GM13976 (cell line): ENCODE measurements around the gene MMP21.

Experiments
- DNase-seq: peaks from one replicate; pipeline ENCODE4 v3.0.0; 2012; ENCODE audit warnings: low spot score
- in situ Hi-C: fragments of 300-500 bp; cut with MboI; formaldehyde crosslinking; loops from one replicate; pipeline ENCODE4 v1.12.0; 2022; ENCODE audit warnings: low sequenced_read_pairs, mixed read lengths, inconsistent platforms; ENCODE audit not compliant: unreplicated experiment
- TF ChIP-seq, protein P1 (sequence below): IDR thresholded peaks from 2 replicates; pipeline ENCODE4 v1.5.1; 2012; ENCODE audit warnings: borderline replicate concordance, mild to moderate bottlenecking; ENCODE audit not compliant: insufficient read depth; ENCODE audit errors: extremely low read depth, missing control alignments, control extremely low read depth

MMP21 gene

DNA sequence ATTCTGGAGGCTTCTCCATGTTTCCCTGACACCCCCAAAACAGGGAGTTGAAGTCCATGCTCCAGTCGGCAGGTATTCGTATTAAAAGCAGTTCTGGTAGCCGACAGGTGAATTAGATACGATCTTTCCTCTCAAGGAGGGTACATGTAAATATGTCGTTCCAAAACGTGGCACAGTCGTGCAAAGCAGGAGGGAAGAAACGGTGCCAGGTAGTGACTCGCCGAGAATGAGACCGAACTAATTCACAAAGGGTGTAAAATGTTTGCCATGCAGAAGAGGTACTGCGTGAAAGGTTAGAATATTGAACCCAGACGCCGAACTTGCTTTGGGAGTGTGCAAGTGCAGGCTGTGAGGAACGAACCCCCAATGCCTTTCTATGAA lies 55.6 kb downstream of the MMP21 start:
- TF ChIP-seq, protein P1, sequence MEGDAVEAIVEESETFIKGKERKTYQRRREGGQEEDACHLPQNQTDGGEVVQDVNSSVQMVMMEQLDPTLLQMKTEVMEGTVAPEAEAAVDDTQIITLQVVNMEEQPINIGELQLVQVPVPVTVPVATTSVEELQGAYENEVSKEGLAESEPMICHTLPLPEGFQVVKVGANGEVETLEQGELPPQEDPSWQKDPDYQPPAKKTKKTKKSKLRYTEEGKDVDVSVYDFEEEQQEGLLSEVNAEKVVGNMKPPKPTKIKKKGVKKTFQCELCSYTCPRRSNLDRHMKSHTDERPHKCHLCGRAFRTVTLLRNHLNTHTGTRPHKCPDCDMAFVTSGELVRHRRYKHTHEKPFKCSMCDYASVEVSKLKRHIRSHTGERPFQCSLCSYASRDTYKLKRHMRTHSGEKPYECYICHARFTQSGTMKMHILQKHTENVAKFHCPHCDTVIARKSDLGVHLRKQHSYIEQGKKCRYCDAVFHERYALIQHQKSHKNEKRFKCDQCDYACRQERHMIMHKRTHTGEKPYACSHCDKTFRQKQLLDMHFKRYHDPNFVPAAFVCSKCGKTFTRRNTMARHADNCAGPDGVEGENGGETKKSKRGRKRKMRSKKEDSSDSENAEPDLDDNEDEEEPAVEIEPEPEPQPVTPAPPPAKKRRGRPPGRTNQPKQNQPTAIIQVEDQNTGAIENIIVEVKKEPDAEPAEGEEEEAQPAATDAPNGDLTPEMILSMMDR, result no peak
- no peak for DNase-seq
- in situ Hi-C loops, result no loop called here

DNA sequence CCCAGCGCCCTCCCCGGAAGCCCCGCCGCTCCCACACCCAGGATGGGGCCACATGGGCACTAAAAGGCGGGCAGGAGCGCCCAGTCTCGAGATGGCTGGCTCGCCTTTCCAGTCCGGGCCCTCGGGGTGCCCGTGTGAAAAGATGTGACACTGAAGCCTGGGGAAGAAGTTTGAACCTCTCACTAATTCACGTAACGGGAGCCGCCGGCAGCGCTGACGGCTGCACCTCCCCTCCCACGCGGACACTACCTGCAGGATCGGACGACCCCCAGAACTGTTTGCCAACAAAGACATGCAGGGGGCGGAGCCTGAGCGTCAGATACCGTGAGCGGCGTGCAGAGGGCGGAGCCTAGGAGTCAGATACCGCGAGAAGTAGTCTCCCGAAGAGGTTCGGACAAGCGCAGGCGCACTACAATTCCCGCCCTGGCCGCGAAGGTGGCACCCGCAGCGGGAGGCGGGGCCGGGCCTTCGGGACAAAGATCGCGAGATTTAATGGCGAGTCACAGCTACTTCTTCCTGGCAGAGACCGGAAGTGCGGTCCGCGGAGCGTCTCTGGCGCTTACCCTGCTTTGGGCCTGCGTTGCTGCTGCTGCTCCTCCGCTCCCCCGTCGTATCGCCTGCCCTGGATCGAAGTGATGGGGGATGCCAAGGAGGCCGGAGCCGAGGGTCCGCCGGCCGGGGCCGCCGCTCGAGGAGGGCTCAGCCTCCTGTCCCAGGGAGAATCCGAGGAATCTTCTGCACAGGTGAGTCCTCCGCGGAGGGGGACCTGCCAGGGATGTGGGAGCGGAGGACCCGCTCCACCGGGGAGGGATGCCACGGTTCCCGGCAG lies 56.2 kb downstream of the MMP21 start, which contains the start of gene EDRF1:
EDRF1 (plus strand) TSS at position 537 of the 829 bp plus-strand sequence; CDS start at position 636, 99 bp downstream.
- DNase-seq, result peak; percentile 98
- in situ Hi-C loops, result no loop called here
- TF ChIP-seq, protein P1, result no peak
